HG03025 (cell line): Measurements from ENCODE around the gene DIO2.

Experiments
- ATAC-seq: cut with Tn5 transposase; IDR thresholded peaks from one replicate; pipeline ENCODE4 v1.9.1; 2021; ENCODE audit warnings: mild to moderate bottlenecking, moderate library complexity; ENCODE audit not compliant: unreplicated experiment, low FRiP score

DIO2 gene

DNA sequence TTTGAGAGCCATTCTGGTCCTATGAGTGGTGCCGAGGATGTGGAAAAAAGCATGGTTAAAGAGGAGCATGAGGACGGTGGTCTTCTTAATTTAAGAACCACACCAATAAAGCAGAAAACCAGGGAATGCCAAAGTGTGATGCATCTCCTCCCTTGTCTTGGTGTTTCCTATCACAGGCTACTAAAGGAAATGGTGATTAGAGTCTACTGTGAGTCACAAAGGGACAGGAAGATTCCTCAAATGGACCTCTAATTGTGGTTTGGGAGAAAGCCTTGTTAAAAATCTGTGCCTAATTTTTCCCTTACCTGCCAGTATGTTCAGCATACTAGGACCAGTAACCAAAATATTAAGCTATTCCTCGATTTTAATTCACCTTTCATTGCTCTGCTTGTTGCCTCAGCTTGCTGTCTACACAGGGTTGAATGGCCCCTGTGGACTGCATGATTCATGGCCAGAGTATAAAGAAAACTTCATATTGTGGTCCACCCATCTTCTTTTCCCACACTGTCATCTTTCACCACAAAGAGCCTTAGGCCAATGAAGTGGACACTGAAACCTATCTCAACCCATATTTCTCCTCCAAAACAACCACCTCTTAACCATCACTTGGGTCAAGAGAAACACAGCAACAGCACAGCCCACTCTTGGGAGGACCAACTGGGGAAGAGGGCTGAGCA lies 38.8 kb downstream of the DIO2 start:
- ATAC-seq, result no peak

DNA sequence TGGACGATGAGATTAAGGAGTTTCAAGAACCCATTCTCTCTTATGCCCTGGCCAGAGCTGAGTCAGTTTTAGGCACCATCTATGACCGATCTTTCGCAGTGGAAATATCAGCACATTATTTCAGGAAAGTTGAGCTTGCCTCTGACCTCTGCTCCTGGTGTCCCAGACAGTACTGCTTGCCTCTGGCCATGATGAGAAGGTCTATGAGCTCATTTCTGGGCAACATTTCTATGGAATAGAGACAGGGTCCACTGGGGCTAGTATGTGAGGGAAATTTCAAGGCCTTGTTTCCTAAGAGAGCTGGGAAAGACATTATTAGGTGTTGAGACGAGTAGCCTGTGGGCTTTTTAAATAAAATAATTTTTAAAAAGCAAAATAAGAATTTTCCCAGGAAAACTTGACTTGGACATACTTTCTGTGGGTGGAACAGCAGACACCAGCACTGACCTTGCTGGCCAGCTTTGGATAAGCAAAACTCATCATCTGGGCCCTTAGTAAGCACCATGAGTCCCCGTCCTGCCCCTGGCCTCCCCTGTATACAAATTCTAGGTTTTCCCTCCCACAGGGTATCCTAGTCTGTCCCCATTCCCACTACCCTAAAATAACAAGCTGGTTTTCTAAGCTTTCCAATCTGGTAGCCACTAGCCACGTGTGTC lies 43.4 kb downstream of the DIO2 start:
- ATAC-seq, result no peak

DNA sequence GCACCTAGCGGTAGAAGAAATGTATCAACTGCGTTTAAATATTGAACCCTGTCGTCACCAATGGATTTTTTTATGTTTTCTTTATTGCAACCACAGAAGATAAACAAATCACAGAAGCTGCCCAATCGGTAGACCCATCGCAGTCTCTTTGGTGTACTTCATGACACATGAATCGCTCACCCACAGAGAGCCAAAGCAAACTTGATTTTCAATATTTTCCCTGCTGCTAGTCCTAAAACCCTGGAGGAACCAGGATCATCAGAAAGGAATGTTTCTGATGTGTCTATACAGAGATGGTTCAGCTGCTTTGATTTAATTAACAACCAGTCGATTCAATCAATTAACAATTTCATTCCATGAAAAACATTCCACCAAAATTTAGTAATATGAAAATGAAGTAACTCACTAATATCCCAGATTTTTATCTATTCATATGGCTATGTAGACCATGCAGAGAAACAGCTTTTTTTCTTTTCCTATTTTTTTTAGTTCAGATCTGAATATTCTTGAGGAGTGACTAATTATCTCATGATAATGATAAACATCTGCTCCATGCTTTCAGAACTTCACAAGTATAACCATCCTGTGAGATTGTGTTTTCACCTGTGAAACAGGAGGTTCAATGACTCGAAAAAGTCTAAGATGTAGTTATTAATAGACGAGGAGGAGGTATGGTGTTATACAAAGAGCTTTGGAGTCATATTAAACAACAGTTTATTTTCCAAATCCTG lies 46.1 kb downstream of the DIO2 start:
- ATAC-seq, result no peak

DNA sequence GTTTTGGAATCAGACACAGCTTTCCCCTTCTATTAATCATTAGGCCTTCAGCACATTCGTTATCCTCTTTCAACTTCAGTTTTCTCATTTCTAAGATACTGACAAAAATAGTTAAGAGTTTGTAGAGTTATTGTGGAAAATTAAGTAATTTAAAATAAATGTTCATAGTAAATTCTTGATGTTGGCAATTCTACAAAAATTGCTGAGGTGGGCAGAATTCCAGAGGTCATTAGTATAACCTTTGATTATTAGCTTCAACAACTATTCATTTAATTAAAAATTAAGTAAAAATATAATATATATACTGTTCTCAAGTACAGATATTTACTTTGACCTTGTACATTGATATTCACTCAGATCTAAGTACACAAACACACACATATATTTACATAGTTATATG lies 58.5 kb downstream of the DIO2 start:
- no peak for ATAC-seq

GRCh38 chr14:80152166-80152565 lies 59.1 kb downstream of the DIO2 start:
- no peak for ATAC-seq

DNA sequence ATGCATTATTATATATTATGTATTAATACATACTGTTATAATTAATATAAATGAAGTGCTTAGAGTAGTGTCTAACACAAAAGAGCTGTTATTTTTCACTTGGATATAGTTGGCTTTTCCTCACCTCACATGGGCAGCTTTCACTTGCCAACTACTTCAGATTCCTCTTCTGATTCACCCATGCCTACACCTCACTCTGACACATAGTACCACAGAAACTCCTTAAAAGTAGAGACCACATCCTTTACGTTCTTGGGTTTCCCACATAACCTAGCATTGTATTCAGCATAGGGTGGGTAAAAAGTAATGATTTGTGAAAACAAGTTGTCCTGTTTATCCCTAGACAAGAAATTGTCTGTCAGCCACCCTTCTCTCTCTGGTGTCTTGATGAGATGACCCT lies 61.0 kb downstream of the DIO2 start:
- no peak for ATAC-seq
